Measurements from ENCODE around the gene BMPER. TPM values are rescaled to one million over a fixed set of nuclear protein-coding genes. Genes with fewer than 3 reads are reported as not detected.

The BMPER gene
- total and polyA plus RNA-seq, 10 of the 15 experiments (the other 5 are each of a cell fraction or from before 2014, with no cell fraction given): 0.02 to 0.08 TPM; not detected in 8

DNA sequence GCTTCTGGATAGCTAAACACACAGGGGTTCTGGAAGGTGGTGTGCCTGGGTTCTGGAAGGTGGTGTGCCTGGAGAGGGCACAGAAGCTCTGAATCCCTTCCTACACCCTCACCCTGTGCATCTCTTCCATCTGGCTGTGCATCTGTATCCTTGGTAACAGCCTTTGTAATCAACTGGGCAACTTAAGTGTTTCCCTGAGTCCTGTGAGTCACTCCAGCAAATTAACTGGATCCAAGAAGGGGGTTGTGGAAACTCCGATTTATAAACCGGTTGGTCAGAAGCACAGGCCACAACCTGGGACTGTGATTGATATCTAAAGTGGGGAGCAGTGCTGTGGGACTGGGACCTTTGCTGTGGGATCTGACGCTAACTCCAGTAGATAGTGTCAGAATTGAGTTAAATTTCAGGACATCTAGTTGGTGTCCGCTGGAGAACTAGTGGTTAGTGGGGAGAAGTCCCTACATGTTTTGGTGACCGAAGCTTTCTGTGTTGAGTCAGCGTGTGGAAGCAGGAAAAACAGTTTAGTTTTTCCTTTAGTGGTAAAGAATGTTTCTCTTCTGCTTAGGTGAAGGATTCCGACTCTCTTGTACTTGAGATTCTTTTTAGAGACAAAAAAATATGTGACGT, 228.1 kb downstream of the BMPER start (continued):
- TF ChIP-seq, protein P1, sequence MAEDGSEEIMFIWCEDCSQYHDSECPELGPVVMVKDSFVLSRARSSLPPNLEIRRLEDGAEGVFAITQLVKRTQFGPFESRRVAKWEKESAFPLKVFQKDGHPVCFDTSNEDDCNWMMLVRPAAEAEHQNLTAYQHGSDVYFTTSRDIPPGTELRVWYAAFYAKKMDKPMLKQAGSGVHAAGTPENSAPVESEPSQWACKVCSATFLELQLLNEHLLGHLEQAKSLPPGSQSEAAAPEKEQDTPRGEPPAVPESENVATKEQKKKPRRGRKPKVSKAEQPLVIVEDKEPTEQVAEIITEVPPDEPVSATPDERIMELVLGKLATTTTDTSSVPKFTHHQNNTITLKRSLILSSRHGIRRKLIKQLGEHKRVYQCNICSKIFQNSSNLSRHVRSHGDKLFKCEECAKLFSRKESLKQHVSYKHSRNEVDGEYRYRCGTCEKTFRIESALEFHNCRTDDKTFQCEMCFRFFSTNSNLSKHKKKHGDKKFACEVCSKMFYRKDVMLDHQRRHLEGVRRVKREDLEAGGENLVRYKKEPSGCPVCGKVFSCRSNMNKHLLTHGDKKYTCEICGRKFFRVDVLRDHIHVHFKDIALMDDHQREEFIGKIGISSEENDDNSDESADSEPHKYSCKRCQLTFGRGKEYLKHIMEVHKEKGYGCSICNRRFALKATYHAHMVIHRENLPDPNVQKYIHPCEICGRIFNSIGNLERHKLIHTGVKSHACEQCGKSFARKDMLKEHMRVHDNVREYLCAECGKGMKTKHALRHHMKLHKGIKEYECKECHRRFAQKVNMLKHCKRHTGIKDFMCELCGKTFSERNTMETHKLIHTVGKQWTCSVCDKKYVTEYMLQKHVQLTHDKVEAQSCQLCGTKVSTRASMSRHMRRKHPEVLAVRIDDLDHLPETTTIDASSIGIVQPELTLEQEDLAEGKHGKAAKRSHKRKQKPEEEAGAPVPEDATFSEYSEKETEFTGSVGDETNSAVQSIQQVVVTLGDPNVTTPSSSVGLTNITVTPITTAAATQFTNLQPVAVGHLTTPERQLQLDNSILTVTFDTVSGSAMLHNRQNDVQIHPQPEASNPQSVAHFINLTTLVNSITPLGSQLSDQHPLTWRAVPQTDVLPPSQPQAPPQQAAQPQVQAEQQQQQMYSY (CRISPR knock-in tag; IDR thresholded peaks at IDR 0.05): no peak
- TF ChIP-seq, protein P2, sequence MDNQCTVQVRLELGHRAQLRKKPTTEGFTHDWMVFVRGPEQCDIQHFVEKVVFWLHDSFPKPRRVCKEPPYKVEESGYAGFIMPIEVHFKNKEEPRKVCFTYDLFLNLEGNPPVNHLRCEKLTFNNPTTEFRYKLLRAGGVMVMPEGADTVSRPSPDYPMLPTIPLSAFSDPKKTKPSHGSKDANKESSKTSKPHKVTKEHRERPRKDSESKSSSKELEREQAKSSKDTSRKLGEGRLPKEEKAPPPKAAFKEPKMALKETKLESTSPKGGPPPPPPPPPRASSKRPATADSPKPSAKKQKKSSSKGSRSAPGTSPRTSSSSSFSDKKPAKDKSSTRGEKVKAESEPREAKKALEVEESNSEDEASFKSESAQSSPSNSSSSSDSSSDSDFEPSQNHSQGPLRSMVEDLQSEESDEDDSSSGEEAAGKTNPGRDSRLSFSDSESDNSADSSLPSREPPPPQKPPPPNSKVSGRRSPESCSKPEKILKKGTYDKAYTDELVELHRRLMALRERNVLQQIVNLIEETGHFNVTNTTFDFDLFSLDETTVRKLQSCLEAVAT (IDR thresholded peaks at IDR 0.05): no peak
- TF ChIP-seq RB1 (IDR thresholded peaks at IDR 0.05; ENCODE audit: borderline replicate concordance) (no peak), SUZ12 (IDR thresholded peaks at IDR 0.05; ENCODE audit: unreplicated experiment) (no peak), SRF (IDR thresholded peaks at IDR 0.05; ENCODE audit: low read depth in 2 of 2, low read length in 2 of 2) (no peak), MTA3 (IDR thresholded peaks at IDR 0.05; ENCODE audit: borderline replicate concordance, low read length) (no peak), RUNX3 (IDR thresholded peaks at IDR 0.05; ENCODE audit: low read length) (no peak)
